Omental fat pad (tissue), 4 donors: ENCODE data around the gene STIP1. TPM values are rescaled to one million over a fixed set of nuclear protein-coding genes. Genes with fewer than 3 reads are reported as not detected.

Experiments
- ATAC-seq: fragments of 150-250 bp; one replicate; pipeline ENCODE4 v1.9.1; 2016; ENCODE audit warnings: mild to moderate bottlenecking, moderate library complexity; ENCODE audit not compliant: low FRiP score
- DNase-seq: peaks from one replicate; pipeline ENCODE4 v3.0.0-alpha.2; 2019; ENCODE audit warnings: low spot score
- CTCF ChIP-seq, 3 donors: fragments of 450-650 bp; IDR thresholded peaks; one replicate each; pipeline ENCODE4 v1.5.1; 2016 to 2017; ENCODE audit warnings: antibody characterized with exemption in 3 of 3, mild to moderate bottlenecking in 3 of 3, moderate library complexity in 2 of 3
- total RNA-seq, 4 donors: library from RNA; depleted of rRNA; stranded (reverse); fragments of >200 nt; gene quantifications; one replicate each; pipeline ENCODE4 v1.1.0, GENCODE V29; 2016

Gene STIP1
- total RNA-seq, 4 donors from 2014 or later, result 73.0 to 174 (median 135) TPM

GRCh38 chr11:64208086-64208795, 22.3 kb downstream of the STIP1 start:
- DNase-seq (no peak), ATAC-seq (no peak)
- no peak for TF ChIP-seq CTCF (IDR thresholded peaks at IDR 0.05)

GRCh38 chr11:64208796-64209562, 23.0 kb downstream of the STIP1 start:
- ATAC-seq (no peak), DNase-seq (no peak)
- no peak for TF ChIP-seq CTCF (IDR thresholded peaks at IDR 0.05)

GRCh38 chr11:64209563-64209843, 23.5 kb downstream of the STIP1 start:
- DNase-seq, result no peak
- no peak for ATAC-seq
- TF ChIP-seq CTCF (IDR thresholded peaks at IDR 0.05), result no peak

GRCh38 chr11:64210301-64211020, 24.5 kb downstream of the STIP1 start:
- TF ChIP-seq CTCF (IDR thresholded peaks at IDR 0.05), result no peak
- DNase-seq (no peak), ATAC-seq (no peak)

- no peak for TF ChIP-seq CTCF (IDR thresholded peaks at IDR 0.05)
- DNase-seq (no peak), ATAC-seq (no peak)
Observed at GRCh38 chr11:64211181-64211872, 25.4 kb downstream of the STIP1 start.

- no peak for TF ChIP-seq CTCF (IDR thresholded peaks at IDR 0.05)
- DNase-seq, result no peak
- ATAC-seq, result no peak
Observed at GRCh38 chr11:64216879-64217278, 30.9 kb downstream of the STIP1 start.
